GM12878 (cell line): ENCODE results near the gene NAV2.

Source experiments
- CTCF ChIP-seq, 3 experiments: IDR thresholded peaks in 2 of 3; conservative IDR thresholded peaks in 1 of 3; 2 replicates each; pipeline ENCODE4 v1.5.1; 2011; ENCODE audit warnings: low read depth in 3 of 3, low read length in 3 of 3, mild to moderate bottlenecking in 3 of 3, control low read depth in 2 of 3, moderate library complexity in 2 of 3, inconsistent platforms in 1 of 3, mixed read lengths in 1 of 3; ENCODE audit not compliant: control insufficient read depth in 2 of 3, insufficient read depth in 1 of 3; ENCODE audit errors: extremely low read depth in 1 of 3
- EP300 ChIP-seq, 2 experiments: fragments of 150-350 bp in 1 of 2; IDR thresholded peaks; 2 replicates each; pipeline ENCODE4 v1.6.1; 2011 to 2012; ENCODE audit warnings: low read depth in 2 of 2, low read length in 2 of 2, borderline replicate concordance in 1 of 2, improper control_type of control experiment in 1 of 2, inconsistent platforms in 1 of 2; ENCODE audit not compliant: control insufficient read depth in 1 of 2
- STAT1 ChIP-seq: fragments of 450-650 bp; conservative IDR thresholded peaks from 2 replicates; pipeline ENCODE4 v1.6.1; 2014; ENCODE audit warnings: antibody characterized with exemption, mild to moderate bottlenecking
- YY1 ChIP-seq: IDR thresholded peaks from 2 replicates; pipeline ENCODE4 v1.6.1; 2011; ENCODE audit warnings: low read depth, mild to moderate bottlenecking, low read length

GRCh38 chr11:19862091-19862490 is 149.5 kb downstream of the NAV2 start:
- TF ChIP-seq EP300 (IDR thresholded peaks at IDR 0.05; ENCODE audit: borderline replicate concordance in 1 of 2, control insufficient read depth in 1 of 2, low read depth in 2 of 2, low read length in 2 of 2) (no peak), YY1 (no peak), STAT1 (no peak), CTCF (IDR thresholded peaks at IDR 0.05 in 2 of 3, conservative IDR thresholded peaks at IDR 0.05 in 1 of 3; ENCODE audit: control insufficient read depth in 2 of 3, extremely low read depth in 1 of 3, insufficient read depth in 1 of 3, low read depth in 3 of 3, low read length in 3 of 3) (no peak)
